COR-L47 (cell line): ENCODE measurements around the gene LIMS2.

ENCODE experiments used
- DNase-seq: peaks from one replicate; lab custom pipeline; 2025; lab: John Stamatoyannopoulos, UW

The LIMS2 gene

DNA sequence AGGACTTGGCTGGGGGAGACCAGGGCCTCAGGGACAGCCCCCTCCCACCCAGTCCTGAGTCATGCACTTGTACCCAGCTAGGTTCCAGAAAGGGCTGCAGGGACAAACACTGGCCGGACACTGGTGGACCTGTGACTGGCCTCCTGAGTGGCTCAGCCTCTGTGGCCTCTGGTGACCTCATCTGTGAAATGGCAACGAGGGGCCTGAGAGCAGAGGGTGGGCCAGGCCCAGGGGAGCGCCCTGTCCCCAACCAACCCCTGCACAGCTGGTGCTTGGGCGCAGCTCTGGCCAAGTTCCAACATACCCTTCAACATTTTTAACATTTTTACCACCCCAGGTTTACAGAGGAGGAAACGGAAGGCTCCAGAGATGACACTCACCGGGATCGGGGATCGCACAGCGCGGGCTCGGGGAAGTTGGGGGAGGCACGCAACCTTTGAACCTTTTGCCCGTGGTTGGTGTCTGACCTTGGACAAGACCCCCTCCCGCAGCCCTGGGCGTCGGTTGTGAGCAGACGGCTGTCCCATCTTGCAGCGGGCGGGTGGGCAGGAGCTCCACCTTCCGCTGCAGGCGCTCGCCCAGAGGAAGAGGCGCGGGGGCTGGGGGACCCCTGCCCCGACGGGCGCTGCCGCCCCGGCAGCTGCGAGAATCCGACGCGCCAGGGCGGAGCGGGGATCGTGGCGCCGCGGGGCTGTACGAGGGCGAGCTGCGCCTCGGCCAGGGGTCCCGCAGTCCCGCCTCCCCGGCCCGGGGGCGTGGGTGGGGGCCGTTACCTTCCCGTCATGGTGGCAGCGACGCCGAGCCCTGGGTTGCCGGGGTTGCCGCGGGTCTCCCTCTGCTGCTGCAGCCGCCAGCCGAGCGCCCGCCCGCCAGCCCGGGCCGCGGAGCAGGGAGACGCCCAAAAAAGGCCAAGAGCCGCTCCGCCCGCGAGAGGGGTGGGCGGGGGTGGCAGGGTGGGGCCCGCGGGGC lies 805 bp downstream of the LIMS2 start:
- DNase-seq = no peak

DNA sequence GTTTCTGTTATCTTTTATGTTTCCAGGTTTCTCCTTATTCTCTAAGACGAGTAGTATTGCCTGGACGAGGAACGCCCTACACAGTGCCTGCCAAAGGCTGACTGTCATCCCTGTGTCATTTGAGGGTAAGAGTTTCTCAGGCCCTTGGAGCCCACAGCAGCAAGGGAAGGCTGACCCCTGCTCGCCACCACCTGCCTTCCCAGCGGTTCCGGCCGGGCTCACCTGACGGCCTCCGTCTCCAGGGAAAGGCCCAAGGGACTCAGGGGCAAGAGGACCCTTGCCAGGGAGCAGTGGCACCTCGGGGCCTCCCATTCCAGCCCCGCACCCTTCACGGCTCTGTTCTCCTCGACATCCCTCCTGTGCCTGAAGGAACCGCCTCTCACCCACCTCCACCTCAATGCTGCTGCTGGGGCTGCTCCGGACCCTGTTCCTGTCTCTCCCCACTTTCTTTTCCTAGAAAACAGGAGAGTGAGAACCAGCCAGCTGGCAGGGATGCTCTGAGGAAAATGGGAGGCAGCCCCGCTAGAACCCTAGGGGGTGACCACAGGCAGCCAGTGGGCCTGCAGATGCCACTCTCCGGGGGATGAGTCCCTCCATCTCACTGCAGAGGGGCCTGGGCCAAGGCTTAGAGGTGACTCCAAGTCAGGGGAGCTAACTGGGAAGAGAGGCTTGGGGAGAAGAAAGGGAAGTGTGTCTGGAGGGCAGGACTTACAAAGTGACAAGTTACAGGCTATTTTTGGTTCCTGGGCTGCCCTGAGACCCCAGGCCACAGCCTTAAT lies 1.9 kb downstream of the LIMS2 start:
- no peak for DNase-seq

DNA sequence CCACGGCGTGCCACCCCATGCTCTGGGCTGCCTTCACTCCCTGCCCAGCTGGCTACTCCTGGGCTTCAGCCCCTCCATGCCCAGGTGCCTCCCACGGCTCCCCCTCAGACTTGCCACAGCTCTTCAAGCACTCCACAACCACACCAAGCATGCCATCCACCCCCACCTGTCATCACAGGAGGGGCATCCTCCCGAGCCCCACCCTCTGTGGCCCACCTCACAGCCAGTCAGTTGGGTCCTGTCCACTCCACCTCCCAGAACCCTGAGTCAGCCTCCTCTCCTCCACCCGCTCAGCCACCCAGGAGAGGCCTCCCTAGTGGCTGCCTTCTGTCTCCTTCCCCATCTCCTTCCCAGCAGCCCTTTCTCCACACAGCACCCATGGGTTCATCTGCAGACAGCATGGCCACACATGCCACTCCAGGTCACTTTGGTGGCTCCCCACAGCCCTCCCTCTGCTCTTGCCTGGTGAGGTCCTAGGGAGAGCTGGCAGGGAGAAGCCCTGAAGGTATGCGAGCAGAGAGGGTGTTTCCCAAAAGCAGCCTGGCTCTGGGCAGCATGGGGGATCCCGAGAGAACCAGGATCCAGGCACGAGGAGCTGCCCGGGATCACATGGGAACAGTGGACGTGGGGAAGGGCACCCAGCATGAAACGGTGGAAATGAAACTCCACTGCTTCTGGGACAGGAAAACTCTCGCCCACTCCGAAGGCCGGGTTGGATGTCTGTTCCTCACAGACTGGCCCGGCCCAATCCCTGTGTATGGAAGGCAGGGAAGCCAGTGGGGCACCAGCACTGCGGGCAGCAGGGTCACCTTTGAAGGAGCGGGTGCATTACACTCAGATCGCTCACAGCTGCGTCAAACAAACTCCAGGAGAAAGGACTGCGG lies 2.7 kb downstream of the LIMS2 start:
- DNase-seq = no peak

DNA sequence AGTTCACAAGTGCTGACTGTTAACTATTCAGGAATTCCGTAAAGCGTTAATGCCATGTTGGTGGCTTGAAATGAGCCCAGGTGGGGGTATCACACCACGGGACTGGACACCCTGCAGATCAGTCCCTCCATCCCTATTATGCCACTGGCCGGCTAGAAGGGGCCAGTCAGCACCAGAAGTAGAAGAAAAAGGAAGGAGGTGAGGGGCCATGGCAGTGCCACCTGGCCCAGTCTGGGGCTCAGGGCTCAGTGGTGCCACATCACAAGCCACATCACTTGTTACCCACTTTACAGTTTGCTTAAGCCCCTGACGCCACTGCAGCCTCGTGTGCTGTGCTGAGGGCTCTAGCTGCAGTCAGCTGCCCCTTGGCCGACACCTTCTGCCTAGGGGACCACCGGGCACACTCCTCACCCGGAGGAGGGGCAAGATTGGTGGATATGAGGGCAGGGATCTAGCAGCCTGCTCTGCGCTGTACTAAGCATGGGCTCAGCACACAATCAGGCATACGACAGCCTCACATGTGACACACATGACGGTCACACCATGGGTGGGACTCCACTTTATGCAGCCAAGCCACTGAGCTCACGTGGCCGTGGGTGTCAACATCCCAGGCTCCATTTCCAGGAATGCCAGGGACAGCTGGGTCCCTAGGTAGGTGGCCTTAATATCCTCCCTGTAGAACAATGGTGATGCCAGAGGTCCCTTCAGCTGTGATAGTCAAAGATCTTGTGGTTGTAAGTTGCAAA lies 3.6 kb downstream of the LIMS2 start:
- no peak for DNase-seq

DNA sequence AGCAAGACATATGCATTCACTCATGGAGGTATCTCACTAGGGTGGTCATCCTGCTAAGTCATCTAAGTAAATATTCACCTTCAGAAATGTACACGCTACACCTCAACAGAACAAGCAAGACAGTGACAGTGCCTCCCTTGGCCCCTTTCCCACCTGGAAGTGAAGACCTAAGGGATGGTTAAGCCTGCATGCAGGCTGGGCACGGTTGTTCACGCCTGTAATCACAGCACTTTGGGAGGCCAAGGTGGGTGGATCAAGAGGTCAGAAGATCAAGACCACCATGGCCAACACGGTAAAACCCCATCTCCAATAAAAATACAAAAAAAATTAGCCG lies 4.4 kb downstream of the LIMS2 start:
- no peak for DNase-seq

DNA sequence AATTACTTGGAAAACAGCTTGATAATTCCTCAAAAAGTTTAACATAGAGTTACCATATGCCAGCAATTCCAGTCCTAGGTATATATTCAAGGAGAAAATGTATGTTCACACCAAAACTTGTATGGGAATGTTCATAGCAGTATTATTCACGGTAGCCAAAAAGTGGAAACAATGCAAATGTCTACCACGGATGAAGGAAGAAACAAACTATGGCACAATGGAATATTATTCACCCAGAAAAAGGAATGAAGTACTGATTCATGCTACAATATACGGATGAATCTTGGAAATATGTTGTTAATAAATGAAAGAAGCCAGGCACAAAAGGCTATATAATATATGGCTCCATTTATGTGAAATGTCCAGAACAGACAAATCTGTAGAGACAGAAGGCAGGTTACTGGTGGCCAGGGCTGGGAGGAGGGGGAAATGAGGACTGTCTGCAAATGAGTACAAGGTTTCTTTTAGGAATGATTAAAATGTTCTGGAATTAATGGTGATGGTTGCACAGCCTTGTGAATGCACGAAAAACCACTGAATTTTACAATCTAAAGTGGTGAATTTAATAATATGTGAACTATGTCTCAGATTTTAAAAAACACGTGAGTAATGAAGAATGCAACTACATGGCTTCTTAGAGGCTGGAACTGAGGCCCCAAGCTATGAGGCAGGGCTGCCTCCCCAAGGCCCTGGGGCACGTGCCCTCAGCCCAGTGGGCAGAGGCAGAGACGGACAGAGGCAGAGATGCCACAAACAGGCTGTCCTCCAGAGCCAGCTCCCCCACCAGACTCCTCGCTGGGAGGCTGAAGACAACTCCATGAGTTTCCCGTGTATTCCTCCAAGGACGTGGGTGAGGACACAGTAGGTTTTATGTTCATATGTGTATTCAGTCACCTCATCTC lies 5.0 kb downstream of the LIMS2 start:
- DNase-seq = no peak

DNA sequence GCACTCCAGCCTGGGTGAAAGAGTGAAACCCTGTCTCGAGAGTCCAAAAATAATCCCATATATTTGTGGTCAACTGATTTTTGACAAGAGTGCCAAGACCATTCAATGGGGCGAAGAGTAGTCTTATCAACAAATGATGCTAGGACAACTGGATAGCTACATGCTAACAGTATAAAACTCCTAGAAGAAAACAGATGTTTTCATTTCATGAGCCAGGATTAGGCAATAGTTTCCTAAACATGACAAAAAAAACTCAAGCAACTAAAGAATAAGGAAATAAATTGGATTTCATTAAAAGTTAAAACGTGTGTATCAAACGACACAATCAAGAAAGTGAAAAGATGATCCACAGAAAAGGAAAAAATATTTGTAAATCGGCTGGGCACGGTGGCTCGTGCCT lies 6.3 kb downstream of the LIMS2 start:
- DNase-seq = no peak

DNA sequence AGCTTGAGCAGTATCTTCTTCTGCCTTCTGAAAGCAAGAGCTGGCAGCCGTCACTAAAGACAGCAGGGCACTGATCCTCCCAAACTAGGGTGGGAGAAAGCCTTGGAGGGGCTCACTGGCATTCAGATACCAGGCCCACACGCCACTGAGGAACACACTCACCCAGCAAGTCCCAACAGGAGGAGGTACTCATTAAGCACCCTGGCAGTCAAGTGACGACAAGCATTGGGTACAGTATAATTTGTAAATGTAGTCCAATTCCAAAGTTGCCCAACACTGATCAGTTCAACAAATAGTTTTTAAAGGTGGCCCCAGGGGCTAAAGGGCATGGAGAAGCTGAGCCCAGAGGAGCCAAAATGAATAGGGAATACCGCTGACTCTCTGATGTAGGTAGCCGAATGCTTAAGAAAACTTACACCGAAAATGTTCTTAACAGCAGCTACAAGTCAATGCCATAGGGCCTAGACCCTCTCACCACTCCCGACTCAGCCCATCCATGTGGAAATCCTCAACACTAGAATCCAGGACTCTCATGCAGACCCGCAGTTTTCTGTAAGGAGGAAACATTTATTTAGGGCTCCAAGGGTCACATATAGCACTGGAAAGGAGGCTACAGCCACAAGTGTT lies 9.9 kb downstream of the LIMS2 start:
- DNase-seq = no peak

DNA sequence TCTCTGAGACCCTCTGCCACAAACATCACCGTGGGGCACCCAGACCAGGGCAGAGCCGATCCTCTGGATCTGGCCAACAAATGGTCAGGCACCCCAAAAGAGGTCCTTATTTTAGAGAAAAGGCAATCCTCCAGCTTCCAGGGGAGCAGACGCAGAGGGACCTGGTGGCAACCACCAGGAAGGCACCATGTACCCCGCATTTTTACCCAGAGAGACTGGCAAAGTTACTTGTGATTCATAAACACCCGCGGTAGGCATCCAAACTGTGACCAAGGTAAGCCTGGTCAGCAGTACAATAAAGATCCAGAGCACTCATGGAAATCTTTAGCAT lies 10.5 kb downstream of the LIMS2 start:
- DNase-seq = no peak

DNA sequence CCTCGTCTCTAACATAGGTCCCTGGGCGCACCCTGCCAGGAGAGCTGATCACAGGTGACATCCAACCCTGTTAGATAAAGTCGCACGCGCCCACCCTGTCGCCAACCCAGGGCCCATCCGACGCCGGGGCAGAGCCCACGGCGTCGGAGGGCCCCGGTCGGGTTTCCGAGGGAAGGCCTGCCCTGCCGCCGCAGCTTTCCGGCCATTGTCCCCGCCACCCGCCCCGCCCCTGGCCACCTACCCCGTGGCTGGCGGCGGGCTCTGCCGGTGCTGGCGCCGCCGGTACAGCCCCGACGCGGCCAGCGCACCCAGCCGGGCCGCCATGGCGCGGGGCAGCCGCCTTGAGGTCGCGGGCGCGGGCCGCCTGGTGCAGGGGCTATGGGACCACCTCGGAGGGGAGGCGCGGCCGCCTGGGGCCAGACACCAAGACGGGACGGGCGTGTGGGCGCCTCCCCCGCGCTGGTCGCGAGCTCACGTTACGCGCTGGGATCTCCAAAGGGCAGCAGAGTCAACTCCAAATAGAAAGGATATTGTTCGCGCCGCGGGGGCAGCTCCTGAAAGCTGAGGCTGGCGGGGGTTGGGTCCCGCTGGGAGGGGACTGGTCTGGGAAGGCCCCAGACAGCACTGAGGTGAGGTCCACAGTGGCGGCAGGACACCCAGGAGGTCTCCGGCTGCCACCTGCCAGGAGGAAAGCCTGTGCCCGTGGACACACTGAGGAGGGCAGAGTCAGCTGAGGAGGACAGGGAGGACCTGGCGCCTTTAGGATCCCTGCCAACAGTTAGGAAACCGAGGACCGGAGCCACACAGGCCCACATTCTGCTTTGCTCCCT lies 11.1 kb downstream of the LIMS2 start:
- DNase-seq = no peak

DNA sequence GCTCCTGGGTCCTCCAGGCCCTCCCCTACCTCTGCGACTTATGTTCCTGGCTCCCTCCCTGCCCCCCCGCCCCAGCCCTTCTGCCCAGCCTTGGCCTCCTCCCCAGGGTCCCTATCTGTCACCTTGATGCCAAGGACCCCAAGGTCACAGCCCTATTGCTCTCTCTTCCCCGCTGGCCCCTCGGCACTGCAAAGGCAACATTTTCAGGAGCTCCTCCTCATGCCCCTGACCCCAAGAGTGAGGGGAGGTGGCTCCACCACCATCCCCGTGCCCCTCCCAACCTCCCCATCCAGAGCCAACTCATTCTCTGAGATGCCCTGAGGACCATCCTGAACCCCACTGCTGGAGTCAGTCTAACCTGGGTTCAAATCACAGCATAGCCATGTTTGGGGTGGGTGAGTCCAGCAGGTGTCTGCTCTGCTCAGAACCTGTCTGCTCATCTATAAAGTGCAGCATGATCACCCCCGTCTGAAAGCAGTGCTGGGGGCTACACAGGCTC lies 11.7 kb downstream of the LIMS2 start:
- DNase-seq = no peak

DNA sequence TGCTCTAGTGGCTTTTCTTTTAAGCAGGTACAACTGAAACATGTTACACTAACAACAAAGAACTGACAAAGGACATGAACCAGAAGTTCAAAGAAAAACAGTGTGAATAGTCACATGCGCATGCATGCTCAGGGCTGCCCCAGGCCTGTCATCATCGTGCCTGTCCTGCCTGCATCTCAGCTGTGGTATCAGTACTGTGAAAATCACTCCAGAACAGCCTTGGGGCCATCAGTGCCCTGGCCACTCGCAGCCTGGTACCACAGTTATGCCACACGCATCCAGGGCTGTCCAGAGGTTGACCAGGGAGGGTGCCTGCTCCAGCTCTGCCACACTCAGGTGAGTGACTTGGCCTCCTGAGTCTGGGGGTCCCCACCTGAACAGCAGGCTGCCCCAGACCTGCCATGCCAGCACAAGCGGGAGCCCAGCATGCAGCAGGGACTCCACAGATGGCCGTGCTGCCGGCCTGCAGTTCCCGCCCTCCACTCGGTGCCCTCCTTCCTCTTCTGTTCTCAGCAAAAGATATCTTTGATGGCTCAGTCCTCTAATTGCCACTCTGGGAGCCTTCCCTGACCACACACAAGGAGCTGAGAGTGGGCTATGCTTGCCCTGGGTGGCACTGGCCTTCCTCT lies 12.3 kb downstream of the LIMS2 start:
- no peak for DNase-seq

DNA sequence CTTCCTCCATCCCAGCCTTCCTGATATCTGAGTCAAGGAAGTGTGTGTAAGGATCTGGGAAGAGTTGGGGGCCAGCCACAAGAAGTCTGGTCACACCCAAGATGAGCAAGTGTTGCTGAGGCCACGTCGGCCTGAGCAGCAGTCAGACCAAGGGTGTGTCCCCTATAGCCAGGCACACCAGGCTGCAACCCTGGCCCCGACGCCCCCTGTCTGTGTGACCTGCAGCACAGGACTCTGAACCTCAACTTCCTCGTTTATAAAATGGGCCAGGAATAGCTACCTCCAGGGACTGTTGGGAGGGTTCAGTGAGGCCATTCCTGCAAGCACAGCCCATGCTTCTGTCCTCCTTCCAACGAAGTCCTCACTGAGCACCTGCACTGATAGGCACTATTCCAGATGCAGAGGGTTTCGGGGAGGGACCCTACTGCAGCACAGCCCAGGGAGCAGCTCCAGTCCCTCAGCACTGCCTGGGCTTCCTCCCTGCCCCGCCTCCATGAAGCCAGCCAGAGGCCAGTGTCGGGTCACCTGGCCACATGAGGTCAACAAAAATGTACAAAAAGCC lies 13.3 kb downstream of the LIMS2 start:
- no peak for DNase-seq

DNA sequence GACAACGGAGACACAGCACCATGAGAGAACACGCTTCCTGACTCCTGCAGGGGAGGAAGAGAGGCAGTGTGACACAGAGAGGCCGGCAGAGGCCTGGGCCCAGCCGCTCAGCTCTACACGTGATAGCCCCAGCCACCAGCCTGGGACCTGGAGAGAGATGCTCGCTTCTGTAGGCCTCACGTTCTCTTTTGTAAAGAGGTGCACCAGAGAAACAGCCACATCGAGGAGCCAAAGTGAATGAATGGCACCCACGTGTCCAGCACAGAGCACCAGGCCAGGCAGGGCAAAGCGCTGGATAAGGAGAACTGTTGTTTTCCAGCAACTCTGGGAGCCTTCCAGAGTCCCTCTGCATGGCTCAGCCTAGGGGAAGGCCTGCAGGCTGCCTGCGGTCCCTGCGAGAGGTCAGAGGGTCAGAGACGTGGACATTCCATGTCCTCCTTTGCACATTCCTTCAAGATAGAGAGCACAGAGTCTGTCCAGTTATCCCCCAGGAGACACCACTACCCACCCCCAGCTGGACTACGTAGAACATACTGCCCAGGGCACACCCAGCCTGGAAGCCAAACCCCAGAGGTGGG lies 14.2 kb downstream of the LIMS2 start:
- DNase-seq = no peak

DNA sequence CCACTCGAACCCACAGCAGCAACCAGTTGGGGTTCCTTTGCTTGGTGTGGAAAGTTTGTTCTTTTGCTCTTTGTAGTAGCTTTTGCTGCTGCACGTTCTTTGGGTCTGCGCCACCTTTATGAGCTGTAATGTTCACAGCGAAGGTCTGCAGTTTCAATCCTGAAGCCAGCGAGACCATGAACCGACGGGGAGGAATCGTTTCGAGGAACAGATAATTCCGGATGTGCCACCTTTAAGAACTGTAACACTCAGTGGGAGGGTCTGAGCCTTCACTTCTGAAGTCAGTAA lies 15.1 kb downstream of the LIMS2 start:
- no peak for DNase-seq

DNA sequence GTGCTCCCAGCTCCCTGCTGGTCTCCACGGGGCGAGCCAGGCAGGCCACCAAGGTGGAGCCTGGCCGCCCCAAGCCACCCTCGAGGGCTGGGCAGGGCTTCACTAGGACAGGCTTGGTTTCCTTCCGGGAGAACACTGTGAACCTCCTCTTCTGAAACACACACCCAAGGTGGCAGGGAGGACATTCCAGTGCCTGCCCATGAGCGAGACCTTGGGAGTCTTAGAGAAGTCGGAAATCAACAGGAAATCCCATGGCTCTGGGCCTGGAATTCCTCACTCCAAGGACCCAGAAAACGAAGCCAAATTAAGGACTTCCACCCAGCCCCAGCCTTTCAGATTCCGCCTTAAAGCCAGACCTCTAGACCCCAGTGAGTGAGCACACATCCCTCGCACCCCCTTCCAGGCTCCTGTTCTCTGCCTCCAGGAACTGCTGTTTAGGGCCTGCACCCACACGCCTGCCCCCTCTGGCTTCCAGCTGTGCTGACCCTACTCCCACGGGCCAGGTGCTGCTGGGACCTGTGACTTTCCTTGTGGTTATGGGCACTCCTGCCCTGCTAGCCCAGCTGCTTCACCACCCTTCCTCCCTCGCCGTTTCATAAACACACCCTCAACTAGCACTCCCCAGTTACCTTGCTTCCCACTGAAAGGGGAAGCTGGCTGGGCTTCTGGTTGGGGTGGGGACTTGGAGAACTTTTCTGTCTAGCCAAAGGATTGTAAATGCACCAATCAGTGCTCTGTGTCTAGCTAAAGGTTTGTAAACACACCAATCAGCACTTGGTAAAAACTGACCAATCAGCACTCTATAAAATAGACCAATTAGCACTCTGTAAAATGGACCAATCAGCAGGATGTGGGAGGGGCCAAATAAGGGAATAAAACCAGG lies 15.7 kb downstream of the LIMS2 start:
- no peak for DNase-seq
